Right cardiac atrium (tissue), 5 donors: ENCODE measurements around the gene EDIL3. TPM values are rescaled to one million over a fixed set of nuclear protein-coding genes. Genes with fewer than 3 reads are reported as not detected.
"Not testable (repeated sequence)": the region's sequence is repeated elsewhere in the genome, so short reads cannot be mapped to it uniquely, and the experiment has no call there.

Experiments used
- ATAC-seq, 2 donors: fragments of 200-7000 bp; cut with Tn5 transposase; one replicate each; pipeline versions ENCODE4 v1.8.0 to v1.9.1; 2020; ENCODE audit warnings: moderate library complexity in 2 of 2, mild to moderate bottlenecking in 1 of 2
- DNase-seq, 3 donors: peaks; one replicate each; pipeline ENCODE4 v3.0.0-alpha.2; 2020
- H3K27ac ChIP-seq: one replicate; pipeline ENCODE4 v1.5.1; 2013; ENCODE audit warnings: mild to moderate bottlenecking, low read length, control low read depth, moderate library complexity
- H3K27me3 ChIP-seq: one replicate; pipeline ENCODE4 v1.6.1; 2013; ENCODE audit not compliant: control insufficient read depth, insufficient read depth
- H3K4me1 ChIP-seq: one replicate; pipeline ENCODE4 v1.6.1; 2013; ENCODE audit warnings: low read length; ENCODE audit not compliant: control insufficient read depth, insufficient read depth
- H3K4me3 ChIP-seq: one replicate; pipeline ENCODE4 v1.5.1; 2013; ENCODE audit warnings: low read length, control low read depth
- H3K9me3 ChIP-seq: one replicate; pipeline ENCODE4 v1.6.1; 2013; ENCODE audit warnings: low read length; ENCODE audit not compliant: control insufficient read depth
- WGBS: extraction: QIAGEN DNeasy Blood & Tissue Kit; methylation state at CpG from one replicate; pipeline ENCODE4 v1.1.7; 2013; 5-methylcytosine and 5-hydroxymethylcytosine counted together
- intact Hi-C, 4 donors: fragments of 100-400 bp; cut with DNase I; formaldehyde crosslinking; loops; one replicate each; pipeline versions ENCODE4 v1.11.0 to v1.14.0; 2022 to 2023
- polyA plus RNA-seq: library from polyadenylated mRNA; stranded (reverse); fragments of 200-250 nt; gene quantifications from one replicate; pipeline ENCODE4 v1.2.3, GENCODE V29; 2013
- total RNA-seq, 4 donors: library from RNA; stranded (reverse); fragmentation: NEBNext Ultra II Directional; extraction: Animal tissue kit (Norgen Biotek cat#: 25700); gene quantifications; one replicate each; pipeline ENCODE4 v1.2.1, GENCODE V29; 2021
- donor health status: healthy with polysubstance abuse.
- donor health status: DM: no; HTN: yes; CAD: no.
- donor health status: DM: no; HTN: no; CAD: no.
- donor health status: DM: no; HTN: yes; CAD: no; lungs with severe emphysema.
- donor health status: DM: yes; HTN: yes; CAD: no.

EDIL3 gene
- total and polyA plus RNA-seq, 5 donors, result 3.2 to 14.6 (median 5.5) TPM

DNA sequence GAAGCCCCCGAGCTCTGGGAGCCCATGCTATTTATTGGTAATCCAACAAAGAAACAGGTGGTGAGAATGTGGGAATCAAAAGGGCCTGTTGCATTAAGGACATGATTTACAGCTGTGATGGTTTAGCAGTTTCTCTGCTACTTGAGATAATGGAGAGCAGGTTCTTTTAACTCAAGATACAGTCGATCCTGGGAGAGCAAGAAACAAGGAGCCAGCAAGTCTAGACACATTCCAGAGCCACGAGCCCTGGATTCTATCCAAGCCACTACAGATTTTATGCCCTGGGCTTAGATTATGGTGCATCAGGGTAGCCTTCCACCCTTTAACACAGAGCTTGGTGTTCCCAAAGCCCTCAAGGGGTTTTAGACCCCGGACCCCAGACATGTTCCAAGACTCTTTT lies 87.0 kb downstream of the EDIL3 start:
- ATAC-seq, H3K27me3 ChIP-seq, H3K4me1 ChIP-seq, H3K9me3 ChIP-seq, H3K4me3 ChIP-seq, H3K27ac ChIP-seq, DNase-seq, intact Hi-C loops: not testable (repeated sequence)
- WGBS, result 51% methylated on average over 4 of the region's 4 CpGs

DNA sequence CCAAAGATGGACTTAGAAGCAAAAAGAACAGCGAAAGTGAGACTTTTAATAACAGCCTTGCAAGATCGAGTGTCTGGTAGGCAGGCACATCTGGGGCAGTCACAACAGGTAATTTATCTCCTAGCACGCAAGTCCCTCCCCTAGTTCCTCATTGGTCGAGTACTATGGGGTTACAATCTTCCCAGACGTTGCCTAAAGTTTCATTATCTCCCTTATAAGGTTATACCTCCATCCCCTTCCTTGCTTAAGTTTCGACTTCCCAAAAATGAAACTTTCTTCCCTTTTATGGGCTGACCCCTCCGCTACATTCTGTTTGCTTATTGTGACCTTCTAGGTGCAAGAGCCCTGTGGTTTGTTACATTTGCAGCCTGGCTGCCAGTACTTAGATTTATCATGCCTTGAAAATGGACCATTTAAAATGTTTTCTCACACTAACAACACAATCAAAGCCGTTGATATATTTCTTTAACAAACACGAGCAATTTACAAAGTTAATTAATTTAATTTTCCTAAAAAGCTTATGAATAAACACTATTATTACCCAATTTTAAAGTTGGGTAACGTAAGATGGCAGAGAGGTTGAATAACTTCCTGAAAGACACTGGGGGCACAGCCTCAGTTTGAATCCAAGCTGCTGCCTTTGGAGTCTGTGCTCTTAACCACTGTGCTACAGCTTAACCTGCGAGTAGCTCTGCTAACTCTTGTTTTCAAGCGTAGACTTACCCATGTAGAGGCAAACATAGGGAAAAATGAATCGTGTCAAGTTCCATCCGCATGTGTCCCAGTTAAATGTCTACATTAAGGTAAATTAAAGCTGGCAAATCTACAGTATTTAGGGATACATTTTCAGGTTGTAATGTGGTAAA lies 91.7 kb downstream of the EDIL3 start:
- intact Hi-C loops, result no loop called here
- Histone ChIP-seq H3K9me3 (no peaks in the 10 kb centered on the region), H3K4me3 (no peak overlapping the region), H3K27me3 (no peaks in the 10 kb centered on the region), H3K4me1 (no peaks in the 10 kb centered on the region), H3K27ac (no peak overlapping the region)
- no peak for ATAC-seq
- DNase-seq, result no peak
- 82% methylated on average over 14 of the region's 14 CpGs for WGBS

DNA sequence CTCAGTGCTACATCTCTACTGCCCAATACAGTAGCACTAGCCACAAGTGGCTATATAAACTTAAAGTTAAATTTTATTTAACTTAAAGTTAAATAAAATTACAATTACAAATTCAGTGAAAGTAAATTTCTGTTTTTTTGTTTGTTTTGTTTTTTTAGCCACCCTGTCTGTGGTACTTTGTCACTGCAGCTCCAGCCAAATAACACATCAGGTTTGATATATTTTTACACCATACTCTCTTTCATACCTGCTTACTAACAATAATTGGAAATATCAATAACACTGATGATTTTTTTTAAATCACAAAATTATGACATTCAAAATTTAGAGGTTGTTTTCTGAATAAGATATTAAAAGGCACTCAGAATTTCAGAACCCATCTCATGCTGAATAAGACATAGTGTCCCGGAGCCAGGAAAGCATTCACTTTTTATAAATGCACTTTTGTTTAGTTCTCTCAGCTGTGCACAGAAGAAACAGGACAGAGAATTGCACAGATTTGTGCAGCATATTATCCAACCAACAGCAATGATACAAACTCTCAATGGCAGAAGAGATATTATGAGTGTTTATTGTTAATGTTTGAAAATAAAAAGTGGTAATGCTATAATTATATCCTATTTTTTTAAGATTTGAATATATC lies 92.6 kb downstream of the EDIL3 start:
- no peak overlapping the region for H3K4me3 ChIP-seq
- no peak overlapping the region for H3K27ac ChIP-seq
- intact Hi-C loops, result no loop called here
- DNase-seq (no peak), ATAC-seq (no peak)
- no peaks in the 10 kb centered on the region for H3K9me3 ChIP-seq
- WGBS, result 86% methylated on average over 1 of the region's 1 CpG
- H3K27me3 ChIP-seq, result no peaks in the 10 kb centered on the region
- no peaks in the 10 kb centered on the region for H3K4me1 ChIP-seq

- intact Hi-C loops, result no loop called here
- no peaks in the 10 kb centered on the region for H3K9me3 ChIP-seq
- H3K4me3 ChIP-seq, result no peak overlapping the region
- no peak overlapping the region for H3K27ac ChIP-seq
- 64% methylated on average over 2 of the region's 2 CpGs for WGBS
- ATAC-seq (no peak), DNase-seq (no peak)
- no peaks in the 10 kb centered on the region for H3K4me1 ChIP-seq
- H3K27me3 ChIP-seq, result no peaks in the 10 kb centered on the region
These were observed 94.0 kb downstream of the EDIL3 start for GRCh38 chr5:84290673-84291072.

DNA sequence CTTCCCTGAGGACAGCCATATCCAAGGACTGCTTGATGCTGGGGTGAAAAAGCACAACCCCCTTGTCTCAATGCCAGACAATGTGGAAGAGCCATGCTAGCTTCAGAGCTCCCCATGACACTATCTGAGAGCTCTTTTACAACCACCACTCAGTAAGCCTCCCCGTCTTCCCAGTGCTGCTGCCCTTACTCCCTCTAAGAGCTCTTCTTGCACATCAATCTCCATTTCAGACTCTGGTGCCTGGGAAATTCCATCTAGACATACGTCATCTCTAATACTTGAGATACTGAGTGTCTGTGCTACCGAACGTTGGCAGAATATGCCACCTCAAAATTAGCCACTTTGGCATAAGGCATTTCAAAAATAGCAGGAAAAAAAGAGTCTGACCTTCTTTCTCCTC lies 94.5 kb downstream of the EDIL3 start:
- Histone ChIP-seq H3K4me3 (no peak overlapping the region), H3K27ac (peak overlapping the region; percentile 88), H3K27me3 (no peaks in the 10 kb centered on the region), H3K4me1 (no peaks in the 10 kb centered on the region), H3K9me3 (no peaks in the 10 kb centered on the region)
- intact Hi-C loops, result no loop called here
- no peak for DNase-seq
- 37% methylated on average over 4 of the region's 4 CpGs for WGBS
- ATAC-seq, result peak; percentile 57 to 58

DNA sequence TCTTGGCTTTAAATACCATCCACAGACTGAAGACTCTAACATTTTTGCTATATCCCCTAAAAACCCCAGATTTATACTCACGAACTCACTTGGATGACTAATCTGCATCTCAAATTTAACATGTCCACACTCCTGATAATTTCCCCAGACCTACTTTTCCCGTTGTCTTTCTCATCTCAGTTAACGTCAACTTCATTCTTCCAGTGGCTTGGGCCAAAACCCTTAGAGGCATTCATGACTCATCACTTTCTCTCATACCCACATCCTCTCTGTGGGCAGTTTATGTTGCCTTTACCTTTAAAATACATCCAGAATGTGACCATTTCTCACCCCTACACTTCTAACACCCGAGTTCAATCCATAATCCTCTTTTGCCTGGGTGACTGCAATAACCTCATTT lies 96.7 kb downstream of the EDIL3 start:
- Histone ChIP-seq H3K4me3 (no peak overlapping the region), H3K4me1 (no peaks in the 10 kb centered on the region), H3K9me3 (no peaks in the 10 kb centered on the region), H3K27ac (no peak overlapping the region), H3K27me3 (no peaks in the 10 kb centered on the region)
- ATAC-seq, result no peak
- intact Hi-C loops, result no loop called here
- 54% methylated on average over 4 of the region's 4 CpGs for WGBS
- DNase-seq, result no peak

- H3K4me1 ChIP-seq, result no peaks in the 10 kb centered on the region
- no peak for DNase-seq
- intact Hi-C loops, result no loop called here
- no peak overlapping the region for H3K4me3 ChIP-seq
- no peak overlapping the region for H3K27ac ChIP-seq
- no peaks in the 10 kb centered on the region for H3K27me3 ChIP-seq
- H3K9me3 ChIP-seq, result no peaks in the 10 kb centered on the region
- ATAC-seq, result no peak
These were observed 98.0 kb downstream of the EDIL3 start for GRCh38 chr5:84286662-84287061.

GRCh38 chr5:84285641-84286637 lies 98.7 kb downstream of the EDIL3 start:
- H3K4me3 ChIP-seq, result no peak overlapping the region
- DNase-seq, result no peak
- ATAC-seq, result no peak

GRCh38 chr5:84281383-84281782 lies 103.3 kb downstream of the EDIL3 start:
- Histone ChIP-seq H3K4me3 (no peak overlapping the region), H3K27ac (no peak overlapping the region), H3K4me1 (no peaks in the 10 kb centered on the region), H3K9me3 (no peaks in the 10 kb centered on the region), H3K27me3 (no peaks in the 10 kb centered on the region)
- intact Hi-C loops, result no loop called here
- ATAC-seq (no peak), DNase-seq (no peak)

More at GRCh38 chr5:84285641-84286637, 98.7 kb downstream of the EDIL3 start:
- Histone ChIP-seq H3K27me3 (no peaks in the 10 kb centered on the region), H3K4me1 (no peaks in the 10 kb centered on the region), H3K27ac (no peak overlapping the region), H3K9me3 (no peaks in the 10 kb centered on the region)
- intact Hi-C loops, result no loop called here
- WGBS, result 47% methylated on average over 8 of the region's 8 CpGs

DNA sequence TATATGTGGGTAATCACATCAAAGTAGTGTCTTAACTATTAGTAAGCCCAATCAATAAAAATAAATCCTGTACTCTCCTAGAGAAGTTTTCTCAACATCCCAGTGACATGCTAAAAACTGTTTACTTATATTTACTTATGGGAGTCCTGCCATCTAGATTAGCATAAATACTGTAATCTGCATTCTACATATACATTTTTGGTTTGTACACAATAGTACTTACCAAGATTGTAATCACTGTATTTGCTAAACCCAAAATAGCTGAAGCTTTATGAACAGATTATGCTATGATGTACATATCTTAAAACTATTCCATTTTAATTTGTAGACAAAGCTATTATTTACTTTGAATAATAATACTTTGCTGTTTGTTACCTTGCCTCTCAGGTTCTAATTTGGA lies 105.4 kb downstream of the EDIL3 start:
- no peaks in the 10 kb centered on the region for H3K27me3 ChIP-seq
- no peak overlapping the region for H3K27ac ChIP-seq
- H3K4me1 ChIP-seq, result no peaks in the 10 kb centered on the region
- no peak overlapping the region for H3K4me3 ChIP-seq
- intact Hi-C loops, result no loop called here
- H3K9me3 ChIP-seq, result no peaks in the 10 kb centered on the region
- ATAC-seq (no peak), DNase-seq (no peak)

- 93% methylated on average over 1 of the region's 1 CpG for WGBS
- H3K9me3 ChIP-seq, result no peaks in the 10 kb centered on the region
- DNase-seq (no peak), ATAC-seq (no peak)
- H3K27me3 ChIP-seq, result no peaks in the 10 kb centered on the region
- H3K4me3 ChIP-seq, result no peak overlapping the region
- intact Hi-C loops, result no loop called here
- H3K27ac ChIP-seq, result no peak overlapping the region
- no peaks in the 10 kb centered on the region for H3K4me1 ChIP-seq
These were observed 109.1 kb downstream of the EDIL3 start for GRCh38 chr5:84275609-84276008.
